Endothelial cell of umbilical vein (primary cell): ENCODE results near the gene CELA3B.
"Not testable (repeated sequence)": the region's sequence is repeated elsewhere in the genome, so short reads cannot be mapped to it uniquely, and the experiment has no call there.

Source experiments
- CTCF ChIP-seq, 2 donors: IDR thresholded peaks; 1 replicate in 1 of 2; 2 replicates in 1 of 2; pipeline ENCODE4 v1.5.1; 2011; ENCODE audit warnings: low read length in 2 of 2, mild to moderate bottlenecking in 2 of 2, moderate library complexity in 2 of 2, control low read depth in 1 of 2, inconsistent platforms in 1 of 2, low read depth in 1 of 2; ENCODE audit not compliant: insufficient read depth in 1 of 2; ENCODE audit errors: extremely low read depth in 1 of 2
- EZH2 ChIP-seq: IDR thresholded peaks from 2 replicates; pipeline ENCODE4 v1.6.1; 2012; ENCODE audit warnings: borderline replicate concordance, low read depth, mild to moderate bottlenecking, moderate library complexity, low read length, inconsistent platforms; ENCODE audit not compliant: severe bottlenecking
- FOS ChIP-seq: IDR thresholded peaks from 2 replicates; pipeline ENCODE4 v1.6.1; 2011; ENCODE audit warnings: mild to moderate bottlenecking, low read length, moderate library complexity, borderline replicate concordance; ENCODE audit not compliant: insufficient read depth
- GATA2 ChIP-seq: IDR thresholded peaks from 2 replicates; pipeline ENCODE4 v1.7.0; 2011; ENCODE audit warnings: low read depth, mild to moderate bottlenecking, moderate library complexity, mixed read lengths, low read length; ENCODE audit not compliant: insufficient read length, insufficient read depth
- MAX ChIP-seq: IDR thresholded peaks from 2 replicates; pipeline ENCODE4 v1.6.1; 2011; ENCODE audit not compliant: insufficient read depth, insufficient read length
- POLR2A ChIP-seq: IDR thresholded peaks from 2 replicates; pipeline ENCODE4 v1.6.1; 2012; ENCODE audit warnings: low read depth, mild to moderate bottlenecking, control low read depth, low read length
- POLR2AphosphoS5 ChIP-seq: IDR thresholded peaks from 2 replicates; pipeline ENCODE4 v1.6.1; 2012; ENCODE audit warnings: low read depth, mild to moderate bottlenecking, control low read depth, low read length, moderate library complexity; ENCODE audit not compliant: insufficient read depth

- TF ChIP-seq CTCF (IDR thresholded peaks at IDR 0.05; ENCODE audit: extremely low read depth in 1 of 2, insufficient read depth in 1 of 2, low read depth in 1 of 2, low read length in 2 of 2); POLR2A; MAX; POLR2AphosphoS5; EZH2; GATA2; FOS: not testable (repeated sequence)
Measured at GRCh38 chr1:22006736-22007135, 29.9 kb downstream of the CELA3B start.
